Fibroblast of lung (primary cell): Measurements from ENCODE around the gene FHOD3. TPM values are rescaled to one million over a fixed set of nuclear protein-coding genes. Genes with fewer than 3 reads are reported as not detected.

Source experiments
- DNase-seq, 2 donors: peaks; one replicate each; pipeline versions ENCODE4 v3.0.0 to v3.0.0-alpha.2; 2010; ENCODE audit warnings: low read depth in 2 of 2
- H2AFZ ChIP-seq: 2 replicates; pipeline ENCODE4 v1.5.1; 2012; ENCODE audit warnings: low read length, control low read depth, inconsistent platforms
- H3K27ac ChIP-seq: 2 replicates; pipeline ENCODE4 v1.5.1; 2011; ENCODE audit warnings: low read length, control low read depth; ENCODE audit not compliant: insufficient read depth
- H3K27me3 ChIP-seq: 2 replicates; pipeline ENCODE4 v1.5.1; 2011; ENCODE audit warnings: mild to moderate bottlenecking, low read length; ENCODE audit not compliant: control insufficient read depth, insufficient read depth
- H3K36me3 ChIP-seq: 2 replicates; pipeline ENCODE4 v1.5.1; 2011; ENCODE audit warnings: low read length; ENCODE audit not compliant: control insufficient read depth, insufficient read depth
- H3K4me1 ChIP-seq: 2 replicates; pipeline ENCODE4 v1.5.1; 2011; ENCODE audit warnings: low read length; ENCODE audit not compliant: control insufficient read depth, insufficient read depth; ENCODE audit errors: extremely low read depth
- H3K4me2 ChIP-seq: 2 replicates; pipeline ENCODE4 v1.5.1; 2011; ENCODE audit warnings: low read length, control low read depth; ENCODE audit not compliant: insufficient read depth; ENCODE audit errors: extremely low read depth
- H3K4me3 ChIP-seq, 4 experiments: fragments of 200-600 bp in 1 of 4; sonication (generic) in 1 of 4; replicated peaks in 1 of 4; 2 replicates each; pipeline ENCODE4 v1.5.1; 2011 to 2016; ENCODE audit warnings: low read length in 4 of 4, low read depth in 3 of 4, mild to moderate bottlenecking in 3 of 4, control low read depth in 2 of 4, inconsistent platforms in 1 of 4, mixed read lengths in 1 of 4; ENCODE audit not compliant: insufficient read depth in 1 of 4; ENCODE audit errors: control extremely low read depth in 1 of 4
- H3K79me2 ChIP-seq: 2 replicates; pipeline ENCODE4 v1.5.1; 2012; ENCODE audit warnings: mild to moderate bottlenecking, low read length, inconsistent platforms; ENCODE audit not compliant: control insufficient read depth, insufficient read depth
- H3K9ac ChIP-seq: 2 replicates; pipeline ENCODE4 v1.5.1; 2011; ENCODE audit warnings: mild to moderate bottlenecking, low read length, control low read depth; ENCODE audit not compliant: insufficient read depth
- H3K9me3 ChIP-seq: 2 replicates; pipeline ENCODE4 v1.5.1; 2012; ENCODE audit warnings: low read depth, low read length; ENCODE audit not compliant: control insufficient read depth, insufficient read depth
- H4K20me1 ChIP-seq: 2 replicates; pipeline ENCODE4 v1.5.1; 2011; ENCODE audit warnings: low read length; ENCODE audit not compliant: control insufficient read depth, insufficient read depth; ENCODE audit errors: extremely low read depth
- EZH2 ChIP-seq: IDR thresholded peaks from 2 replicates; pipeline ENCODE4 v1.5.1; 2012; ENCODE audit warnings: low read length, control low read depth, mild to moderate bottlenecking; ENCODE audit errors: missing control alignments
- polyA plus RNA-seq, 2 donors: library from polyadenylated mRNA; depleted of rRNA in 1 of 2; stranded (reverse) in 1 of 2; unstranded in 1 of 2; fragments of >200 nt; gene quantifications; 2 replicates each; pipeline ENCODE4 v1.2.1, GENCODE V29; 2011 to 2012; ENCODE audit warnings: missing spikeins in 1 of 2
- total RNA-seq: library from RNA; depleted of rRNA; stranded (reverse); fragments of >200 nt; gene quantifications from 2 replicates; pipeline ENCODE4 v1.2.1, GENCODE V29; 2014
- TF ChIP-seq, protein P1 (sequence below), 2 donors: IDR thresholded peaks in 1 of 2; conservative IDR thresholded peaks in 1 of 2; 1 replicate in 1 of 2; 2 replicates in 1 of 2; pipeline ENCODE4 v1.5.1; 2011 to 2012; ENCODE audit warnings: low read length in 2 of 2, control low read depth in 1 of 2, inconsistent platforms in 1 of 2, low read depth in 1 of 2, mild to moderate bottlenecking in 1 of 2

FHOD3 gene
- total and polyA plus RNA-seq, 2 donors (not counting 1 experiment from before 2014, with no cell fraction given) = 16.1 to 28.2 TPM

DNA sequence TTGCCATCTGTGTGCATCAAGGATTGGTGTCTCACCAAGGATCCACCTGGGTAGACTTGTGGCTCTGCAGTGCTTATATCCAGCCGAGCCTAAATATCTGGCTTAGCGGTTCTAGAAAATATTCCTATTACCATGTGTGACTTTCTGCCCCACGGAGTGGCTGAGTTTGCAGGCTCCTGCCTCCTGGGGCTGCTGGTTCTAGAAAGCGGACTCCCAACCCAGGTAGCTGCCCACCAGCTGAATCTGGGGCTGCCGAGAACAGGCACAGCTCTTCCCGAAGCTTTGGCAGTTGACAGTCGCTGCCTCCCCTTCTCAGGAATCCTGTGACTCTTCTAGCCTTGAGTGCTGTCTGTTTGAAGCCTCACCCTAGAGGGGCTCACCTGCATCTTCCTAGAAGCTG, 426.7 kb downstream of the FHOD3 start:
- Histone ChIP-seq H3K79me2 (no peaks in the 10 kb centered on the region), H3K4me1 (no peaks in the 10 kb centered on the region), H3K36me3 (no peaks in the 10 kb centered on the region), H3K4me2 (no peak overlapping the region), H3K4me3 (peak overlapping the region in 1 of 4 experiments; percentile 46), H2AFZ (no peak overlapping the region), H4K20me1 (no peaks in the 10 kb centered on the region), H3K27ac (no peak overlapping the region), H3K9ac (no peak overlapping the region), H3K9me3 (no peaks in the 10 kb centered on the region), H3K27me3 (no peaks in the 10 kb centered on the region)
- no peak for DNase-seq
- TF ChIP-seq, protein P1, sequence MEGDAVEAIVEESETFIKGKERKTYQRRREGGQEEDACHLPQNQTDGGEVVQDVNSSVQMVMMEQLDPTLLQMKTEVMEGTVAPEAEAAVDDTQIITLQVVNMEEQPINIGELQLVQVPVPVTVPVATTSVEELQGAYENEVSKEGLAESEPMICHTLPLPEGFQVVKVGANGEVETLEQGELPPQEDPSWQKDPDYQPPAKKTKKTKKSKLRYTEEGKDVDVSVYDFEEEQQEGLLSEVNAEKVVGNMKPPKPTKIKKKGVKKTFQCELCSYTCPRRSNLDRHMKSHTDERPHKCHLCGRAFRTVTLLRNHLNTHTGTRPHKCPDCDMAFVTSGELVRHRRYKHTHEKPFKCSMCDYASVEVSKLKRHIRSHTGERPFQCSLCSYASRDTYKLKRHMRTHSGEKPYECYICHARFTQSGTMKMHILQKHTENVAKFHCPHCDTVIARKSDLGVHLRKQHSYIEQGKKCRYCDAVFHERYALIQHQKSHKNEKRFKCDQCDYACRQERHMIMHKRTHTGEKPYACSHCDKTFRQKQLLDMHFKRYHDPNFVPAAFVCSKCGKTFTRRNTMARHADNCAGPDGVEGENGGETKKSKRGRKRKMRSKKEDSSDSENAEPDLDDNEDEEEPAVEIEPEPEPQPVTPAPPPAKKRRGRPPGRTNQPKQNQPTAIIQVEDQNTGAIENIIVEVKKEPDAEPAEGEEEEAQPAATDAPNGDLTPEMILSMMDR (conservative IDR thresholded peaks at IDR 0.05 in 1 of 2, IDR thresholded peaks at IDR 0.05 in 1 of 2; ENCODE audit: low read depth in 1 of 2, low read length in 2 of 2) = no peak
- no peak for TF ChIP-seq EZH2

DNA sequence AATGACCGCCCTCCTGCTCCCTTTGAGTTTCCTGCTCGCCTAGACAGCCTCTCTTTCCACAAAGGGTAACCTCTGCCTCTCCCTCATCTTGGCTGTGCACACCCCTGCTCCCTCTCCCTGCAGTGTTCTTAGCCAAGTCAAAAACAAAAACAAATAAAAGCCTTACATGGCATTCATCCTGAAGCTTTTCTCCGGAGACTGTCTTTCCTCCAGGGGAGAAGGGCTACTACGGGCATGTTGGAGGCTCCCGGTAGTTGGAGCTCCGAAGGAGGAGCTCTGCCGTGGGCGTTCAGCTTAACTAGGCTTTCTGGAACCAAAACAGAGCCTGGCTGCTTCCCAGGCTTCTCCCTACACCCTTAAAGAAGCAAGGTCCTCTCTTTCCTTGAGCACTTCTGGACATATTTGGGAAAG, 427.1 kb downstream of the FHOD3 start:
- DNase-seq = peak in 1 of 2 donors; percentile 54
- no peaks in the 10 kb centered on the region for H3K79me2 ChIP-seq
- no peak overlapping the region for H3K4me2 ChIP-seq
- H3K4me3 ChIP-seq = peak overlapping the region in 1 of 4 experiments; percentile 46
- H3K27ac ChIP-seq = no peak overlapping the region
- no peaks in the 10 kb centered on the region for H3K27me3 ChIP-seq
- no peak overlapping the region for H2AFZ ChIP-seq
- no peak overlapping the region for H3K9ac ChIP-seq
- H4K20me1 ChIP-seq = no peaks in the 10 kb centered on the region
- no peaks in the 10 kb centered on the region for H3K9me3 ChIP-seq
- no peaks in the 10 kb centered on the region for H3K36me3 ChIP-seq
- no peaks in the 10 kb centered on the region for H3K4me1 ChIP-seq
- no peak for TF ChIP-seq EZH2
- TF ChIP-seq, protein P1 (conservative IDR thresholded peaks at IDR 0.05 in 1 of 2, IDR thresholded peaks at IDR 0.05 in 1 of 2; ENCODE audit: low read depth in 1 of 2, low read length in 2 of 2) = no peak

DNA sequence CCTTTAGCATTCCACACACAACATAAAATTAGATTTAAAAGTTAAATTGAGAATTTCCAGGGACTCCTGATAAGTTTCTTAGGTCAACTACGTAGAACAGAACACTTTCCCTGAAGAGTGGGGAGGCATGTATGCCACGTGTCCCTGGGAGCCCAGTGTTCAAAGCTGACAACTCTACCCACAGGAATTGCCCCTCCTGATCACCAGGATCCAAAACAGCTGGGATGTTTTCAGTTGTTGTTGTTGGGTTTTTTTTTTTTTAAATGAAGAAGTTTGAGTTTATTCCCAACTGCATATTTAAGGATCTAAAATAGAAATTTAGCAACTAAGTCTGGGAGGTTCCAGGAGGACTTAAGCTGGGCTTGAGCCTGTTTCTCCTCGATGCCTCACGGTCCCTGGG, 430.8 kb downstream of the FHOD3 start:
- TF ChIP-seq EZH2 = no peak
- TF ChIP-seq, protein P1 (conservative IDR thresholded peaks at IDR 0.05 in 1 of 2, IDR thresholded peaks at IDR 0.05 in 1 of 2; ENCODE audit: low read depth in 1 of 2, low read length in 2 of 2) = no peak
- Histone ChIP-seq H3K27me3 (no peaks in the 10 kb centered on the region), H3K79me2 (no peaks in the 10 kb centered on the region), H4K20me1 (no peaks in the 10 kb centered on the region), H3K36me3 (no peaks in the 10 kb centered on the region), H3K9me3 (no peaks in the 10 kb centered on the region), H3K27ac (no peak overlapping the region), H3K9ac (no peak overlapping the region), H3K4me2 (no peak overlapping the region), H3K4me1 (no peaks in the 10 kb centered on the region), H3K4me3 (no peak overlapping the region), H2AFZ (no peak overlapping the region)
- no peak for DNase-seq
